WTC11 (cell line): ENCODE measurements around the gene CNOT3. TPM values are rescaled to one million over a fixed set of nuclear protein-coding genes. Genes with fewer than 3 reads are reported as not detected.
"Not testable (repeated sequence)": the region's sequence is repeated elsewhere in the genome, so short reads cannot be mapped to it uniquely, and the experiment has no call there.

Source experiments
- ATAC-seq: fragments of 200-7000 bp; cut with Tn5 transposase; 2 replicates; pipeline ENCODE4 v1.10.0; 2021; ENCODE audit warnings: mild to moderate bottlenecking, moderate library complexity
- CTCF ChIA-PET: fragments of 300-600 bp; sonication (Branson Sonifier 250); formaldehyde crosslinking; loops from one replicate; lab custom pipeline; 2021; ENCODE audit warnings: antibody characterized with exemption; lab: Charles Lee
- POLR2A ChIA-PET: fragments of 350-600 bp; sonication (Branson Sonifier 250); formaldehyde crosslinking; loops from one replicate; lab custom pipeline; 2021; ENCODE audit warnings: antibody characterized with exemption; lab: Charles Lee
- DNase-seq: peaks from one replicate; pipeline ENCODE4 v3.0.0; 2021; ENCODE audit warnings: low spot score
- H3K27ac Mint-ChIP-seq: 2 replicates; pipeline ENCODE4 v1.8.0; 2021; ENCODE audit warnings: mixed read lengths
- H3K27me3 Mint-ChIP-seq: 2 replicates; pipeline ENCODE4 v1.8.0; 2021; ENCODE audit warnings: low read depth, mild to moderate bottlenecking, moderate library complexity, mixed read lengths
- H3K36me3 Mint-ChIP-seq: 2 replicates; pipeline ENCODE4 v1.8.0; 2021; ENCODE audit warnings: mixed read lengths
- H3K4me1 Mint-ChIP-seq: 2 replicates; pipeline ENCODE4 v1.8.0; 2022; ENCODE audit warnings: mixed read lengths
- H3K4me3 Mint-ChIP-seq: 2 replicates; pipeline ENCODE4 v1.8.0; 2021; ENCODE audit warnings: mild to moderate bottlenecking, moderate library complexity, mixed read lengths
- H3K9me3 Mint-ChIP-seq: 2 replicates; pipeline ENCODE4 v1.8.0; 2021; ENCODE audit warnings: mixed read lengths
- AR ChIP-seq: fragments of 250-450 bp; sonication (Bioruptor Pico); IDR thresholded peaks from 2 replicates; pipeline ENCODE4 v1.9.0; 2021; ENCODE audit warnings: mild to moderate bottlenecking
- ARID4B ChIP-seq: sonication (generic); formaldehyde crosslinking; IDR thresholded peaks from 2 replicates; pipeline ENCODE4 v1.8.0; 2023; ENCODE audit warnings: missing genetic modification reagents, mild to moderate bottlenecking, borderline replicate concordance
- CREB1 ChIP-seq: sonication (generic); formaldehyde crosslinking; IDR thresholded peaks from 2 replicates; pipeline ENCODE4 v1.8.0; 2023; ENCODE audit warnings: mild to moderate bottlenecking, missing genetic modification reagents
- E2F1 ChIP-seq: sonication (generic); formaldehyde crosslinking; IDR thresholded peaks from 2 replicates; pipeline ENCODE4 v1.8.0; 2022; ENCODE audit warnings: mild to moderate bottlenecking, missing genetic modification reagents
- FOXK1 ChIP-seq: sonication (generic); formaldehyde crosslinking; IDR thresholded peaks from 2 replicates; pipeline ENCODE4 v1.8.0; 2022; ENCODE audit warnings: mild to moderate bottlenecking, moderate library complexity, missing genetic modification reagents
- FOXP1 ChIP-seq: sonication (generic); formaldehyde crosslinking; IDR thresholded peaks from 2 replicates; pipeline ENCODE4 v1.8.0; 2022; ENCODE audit warnings: missing genetic modification reagents, mild to moderate bottlenecking, moderate library complexity, borderline replicate concordance
- GABPB1 ChIP-seq: sonication (generic); formaldehyde crosslinking; IDR thresholded peaks from 2 replicates; pipeline ENCODE4 v1.8.1; 2023; ENCODE audit warnings: mild to moderate bottlenecking, missing genetic modification reagents
- IRF2 ChIP-seq: sonication (generic); formaldehyde crosslinking; IDR thresholded peaks from 2 replicates; pipeline ENCODE4 v1.8.0; 2022; ENCODE audit warnings: low read depth, missing genetic modification reagents, borderline replicate concordance
- MYBL2 ChIP-seq: sonication (generic); formaldehyde crosslinking; IDR thresholded peaks from 2 replicates; pipeline ENCODE4 v1.8.1; 2023; ENCODE audit warnings: mild to moderate bottlenecking, moderate library complexity, missing genetic modification reagents
- NFYB ChIP-seq: sonication (generic); formaldehyde crosslinking; conservative IDR thresholded peaks from 2 replicates; pipeline ENCODE4 v1.8.0; 2022; ENCODE audit warnings: low read depth, missing genetic modification reagents
- NR2C2 ChIP-seq: sonication (generic); formaldehyde crosslinking; IDR thresholded peaks from 2 replicates; pipeline ENCODE4 v1.8.0; 2022; ENCODE audit warnings: mild to moderate bottlenecking, missing genetic modification reagents
- NR3C1 ChIP-seq: sonication (generic); formaldehyde crosslinking; conservative IDR thresholded peaks from 2 replicates; pipeline ENCODE4 v1.8.1; 2023; ENCODE audit warnings: low read depth, mild to moderate bottlenecking, missing genetic modification reagents
- OVOL2 ChIP-seq: fragments of 250-450 bp; sonication (Bioruptor Pico); IDR thresholded peaks from 2 replicates; pipeline ENCODE4 v1.9.0; 2021; ENCODE audit warnings: mild to moderate bottlenecking, borderline replicate concordance
- SMAD3 ChIP-seq: sonication (generic); formaldehyde crosslinking; IDR thresholded peaks from 2 replicates; pipeline ENCODE4 v1.8.0; 2022; ENCODE audit warnings: missing genetic modification reagents, mild to moderate bottlenecking, borderline replicate concordance
- SMAD4 ChIP-seq: sonication (generic); formaldehyde crosslinking; IDR thresholded peaks from 2 replicates; pipeline ENCODE4 v1.8.0; 2022; ENCODE audit warnings: mild to moderate bottlenecking, missing genetic modification reagents
- TEAD1 ChIP-seq: sonication (generic); formaldehyde crosslinking; IDR thresholded peaks from 2 replicates; pipeline ENCODE4 v1.8.0; 2022; ENCODE audit warnings: mild to moderate bottlenecking, missing genetic modification reagents
- ZNF219 ChIP-seq: sonication (generic); formaldehyde crosslinking; IDR thresholded peaks from 2 replicates; pipeline ENCODE4 v1.8.0; 2023; ENCODE audit warnings: missing genetic modification reagents, mild to moderate bottlenecking, borderline replicate concordance
- ZNF263 ChIP-seq: sonication (generic); formaldehyde crosslinking; IDR thresholded peaks from 2 replicates; pipeline ENCODE4 v1.8.1; 2022; ENCODE audit warnings: low read depth, mild to moderate bottlenecking, moderate library complexity, missing genetic modification reagents
- total RNA-seq: library from RNA; stranded (reverse); gene quantifications from 3 replicates; pipeline ENCODE4 v1.2.3, GENCODE V29; 2021

The CNOT3 gene
- total RNA-seq, 1 experiment from 2014 or later = 93.3 TPM

DNA sequence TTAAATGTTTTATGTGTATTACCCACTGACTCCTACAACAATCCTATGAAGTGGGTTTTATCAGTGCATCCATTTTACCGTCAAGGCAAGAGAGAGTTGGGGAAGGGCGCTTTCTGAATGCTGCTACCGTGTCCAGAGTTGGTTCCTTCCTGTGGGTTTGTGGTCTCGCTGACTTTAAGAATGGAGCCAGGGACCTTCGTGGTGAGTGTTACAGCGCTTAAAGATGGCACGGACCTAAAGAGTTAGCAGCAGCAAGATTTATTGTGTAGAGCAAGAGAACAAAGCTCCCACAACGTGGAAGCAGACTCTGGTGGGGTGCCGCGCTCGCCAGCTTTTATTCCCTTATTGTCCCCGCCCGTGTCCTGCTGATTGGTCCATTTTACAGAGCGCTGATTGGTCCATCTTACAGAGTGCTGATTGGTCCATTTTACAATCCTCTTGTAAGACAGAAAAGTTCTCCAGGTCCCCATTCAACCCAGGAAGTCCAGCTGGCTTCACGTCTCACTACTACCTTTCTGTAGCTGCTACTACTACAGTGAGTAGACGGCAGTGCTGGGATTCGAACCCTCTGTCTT lies 43.0 kb upstream of the CNOT3 start:
- Mint-ChIP-seq H3K4me3 (peak overlapping the region; percentile 77), H3K9me3 (peaks cover 3% of the 10 kb centered on the region; the same call in 1 of the 2 replicates), H3K4me1 (peaks cover 6% of the 10 kb centered on the region), H3K36me3 (no peaks in the 10 kb centered on the region; the same call in 1 of the 2 replicates), H3K27ac (no peak overlapping the region), H3K27me3 (peaks cover 34% of the 10 kb centered on the region)
- ATAC-seq (no peak), DNase-seq (no peak)
- ChIA-PET POLR2A (interaction anchor here (1.3 kb wide), 1 partner anchor 152 kb away, joined by 3 read pairs; no protein-coding TSS in a partner anchor), CTCF (interaction anchor here (1.2 to 3.9 kb wide), 5 partner anchors 64 to 301 kb away, joined by 3 to 68 read pairs (median 7); no protein-coding TSS in a partner anchor)
- TF ChIP-seq OVOL2 (CRISPR knock-in tag) = no peak
- no peak for TF ChIP-seq AR (CRISPR knock-in tag)
- TF ChIP-seq NR2C2 (CRISPR knock-in tag) = no peak
- TF ChIP-seq E2F1 (CRISPR knock-in tag) = no peak
- TF ChIP-seq SMAD4 (CRISPR knock-in tag) = no peak
- TF ChIP-seq NFYB (CRISPR knock-in tag) = peak; percentile 66

- Mint-ChIP-seq H3K4me1 (peaks cover 5% of the 10 kb centered on the region), H3K4me3 (peak overlapping the region; percentile 77), H3K9me3 (peaks cover 3% of the 10 kb centered on the region; the same call in 1 of the 2 replicates), H3K36me3 (no peaks in the 10 kb centered on the region; the same call in 1 of the 2 replicates), H3K27me3 (peaks cover 34% of the 10 kb centered on the region), H3K27ac (no peak overlapping the region)
- TF ChIP-seq GABPB1 (CRISPR knock-in tag) (no peak), ZNF263 (CRISPR knock-in tag) (peak; percentile 90)
- ChIA-PET CTCF (interaction anchor here (0.6 to 3.9 kb wide), 18 partner anchors 8 to 852 kb away, joined by 3 to 68 read pairs (median 3); partner anchors contain the start of genes CNOT3 and NLRP7), POLR2A (interaction anchor here (0.6 to 1.3 kb wide), 3 partner anchors 78 to 153 kb away, joined by 3 read pairs; partner anchors contain the start of gene TMC4)
- DNase-seq (no peak), ATAC-seq (no peak)
Measured at GRCh38 chr19:54095136-54095858, 42.3 kb upstream of the CNOT3 start.

GRCh38 chr19:54095859-54096616 lies 41.5 kb upstream of the CNOT3 start:
- DNase-seq (peak; percentile 60), ATAC-seq (peak; percentile 76)
- Mint-ChIP-seq H3K27me3 (peaks cover 34% of the 10 kb centered on the region), H3K4me3 (peak overlapping the region; percentile 77)
- ChIA-PET CTCF (interaction anchor here (0.6 to 3.9 kb wide), 21 partner anchors 9 to 851 kb away, joined by 3 to 68 read pairs (median 3); partner anchors contain the start of genes CNOT3, NLRP7 and VSTM1), POLR2A (interaction anchor here (0.6 to 1.3 kb wide), 3 partner anchors 77 to 154 kb away, joined by 3 read pairs; partner anchors contain the start of gene TMC4)
- not testable (repeated sequence) for H3K27ac Mint-ChIP-seq, H3K4me1 Mint-ChIP-seq, H3K9me3 Mint-ChIP-seq, H3K36me3 Mint-ChIP-seq
- TF ChIP-seq CREB1 (CRISPR knock-in tag) = 0 out of 2 replicates have a peak, but pooled peaks have one; percentile 73
- peak; percentile 84; the same call in 1 of the 2 replicates for TF ChIP-seq ARID4B (CRISPR knock-in tag)
- TF ChIP-seq NR2C2 (CRISPR knock-in tag) = 0 out of 2 replicates have a peak, but pooled peaks have one; percentile 24
- TF ChIP-seq ZNF219 (CRISPR knock-in tag) = peak; percentile 89; the same call in 1 of the 2 replicates
- peak; percentile 69; the same call in 1 of the 2 replicates for TF ChIP-seq SMAD3 (CRISPR knock-in tag)
- TF ChIP-seq MYBL2 = peak; percentile 84
- TF ChIP-seq FOXP1 (CRISPR knock-in tag) = peak; percentile 93
- TF ChIP-seq TEAD1 (CRISPR knock-in tag) = peak; percentile 74; the same call in 1 of the 2 replicates
- peak; percentile 42; the same call in 1 of the 2 replicates for TF ChIP-seq IRF2 (CRISPR knock-in tag)
- 0 out of 2 replicates have a peak, but pooled peaks have one; percentile 37 for TF ChIP-seq FOXK1 (CRISPR knock-in tag)
- TF ChIP-seq NR3C1 = 0 out of 2 replicates have a peak, but pooled peaks have one; percentile 86
